Astrocyte of the cerebellum (primary cell): ENCODE data around the gene KCNAB1.
A peak's percentile ranks its signal among the peaks of the same experiment; 100 is the strongest.
"Not testable (repeated sequence)": the region's sequence is repeated elsewhere in the genome, so short reads cannot be mapped to it uniquely, and the experiment has no call there.

Experiments
- DNase-seq: peaks from one replicate; pipeline ENCODE4 v3.0.0-alpha.2; 2011; ENCODE audit warnings: low read depth
- H3K4me3 ChIP-seq: 2 replicates; pipeline ENCODE4 v1.5.1; 2011; ENCODE audit warnings: mild to moderate bottlenecking, low read depth, low read length, moderate library complexity
- in situ Hi-C: cut with HindIII; loops from 2 replicates; pipeline ENCODE4 v1.10.0; 2017; ENCODE audit warnings: low sequenced_read_pairs
- TF ChIP-seq, protein P1 (sequence below): IDR thresholded peaks from 2 replicates; pipeline ENCODE4 v1.5.1; 2012; ENCODE audit warnings: low read length, low read depth, moderate library complexity, mild to moderate bottlenecking; ENCODE audit errors: missing control alignments

The KCNAB1 gene

DNA sequence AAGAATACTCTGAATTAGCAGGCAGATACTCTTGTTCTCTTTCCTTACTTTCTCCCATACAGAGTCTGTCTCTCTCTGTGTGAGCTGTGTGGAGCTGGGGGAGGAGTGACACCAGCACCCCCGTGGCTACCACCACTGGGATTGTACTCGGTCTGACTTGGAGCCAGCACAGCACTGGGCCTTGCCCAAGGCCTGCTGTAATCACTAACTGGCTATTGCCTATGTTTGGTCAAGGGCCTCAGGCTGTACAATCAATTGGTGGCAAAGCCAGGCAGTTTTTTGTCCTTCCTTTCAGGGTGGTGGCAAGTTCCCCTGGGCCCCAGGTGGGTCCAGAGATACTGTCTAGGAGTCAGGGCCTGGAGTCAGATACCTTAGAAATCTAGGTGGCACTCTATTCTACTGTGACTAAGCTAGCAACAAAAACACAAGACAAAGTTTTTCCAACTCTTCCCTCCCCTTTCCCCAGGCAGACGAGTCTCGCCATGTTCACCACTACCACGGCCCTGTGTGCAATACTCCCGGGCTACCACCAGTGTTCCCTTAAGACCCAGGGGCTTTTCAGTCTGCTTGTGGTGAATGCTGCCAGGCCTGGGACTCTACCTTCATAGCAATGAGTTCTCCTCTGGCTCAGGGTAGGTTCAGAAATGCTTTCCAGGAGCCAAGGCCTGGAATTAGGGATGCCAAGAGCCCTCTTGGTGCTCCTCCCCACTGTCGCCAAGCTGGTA, 151.8 kb downstream of the KCNAB1 start:
- H3K4me3 ChIP-seq: no peak overlapping the region
- TF ChIP-seq, protein P1, sequence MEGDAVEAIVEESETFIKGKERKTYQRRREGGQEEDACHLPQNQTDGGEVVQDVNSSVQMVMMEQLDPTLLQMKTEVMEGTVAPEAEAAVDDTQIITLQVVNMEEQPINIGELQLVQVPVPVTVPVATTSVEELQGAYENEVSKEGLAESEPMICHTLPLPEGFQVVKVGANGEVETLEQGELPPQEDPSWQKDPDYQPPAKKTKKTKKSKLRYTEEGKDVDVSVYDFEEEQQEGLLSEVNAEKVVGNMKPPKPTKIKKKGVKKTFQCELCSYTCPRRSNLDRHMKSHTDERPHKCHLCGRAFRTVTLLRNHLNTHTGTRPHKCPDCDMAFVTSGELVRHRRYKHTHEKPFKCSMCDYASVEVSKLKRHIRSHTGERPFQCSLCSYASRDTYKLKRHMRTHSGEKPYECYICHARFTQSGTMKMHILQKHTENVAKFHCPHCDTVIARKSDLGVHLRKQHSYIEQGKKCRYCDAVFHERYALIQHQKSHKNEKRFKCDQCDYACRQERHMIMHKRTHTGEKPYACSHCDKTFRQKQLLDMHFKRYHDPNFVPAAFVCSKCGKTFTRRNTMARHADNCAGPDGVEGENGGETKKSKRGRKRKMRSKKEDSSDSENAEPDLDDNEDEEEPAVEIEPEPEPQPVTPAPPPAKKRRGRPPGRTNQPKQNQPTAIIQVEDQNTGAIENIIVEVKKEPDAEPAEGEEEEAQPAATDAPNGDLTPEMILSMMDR: no peak
- no peak for DNase-seq
- in situ Hi-C loops: no loop called here

DNA sequence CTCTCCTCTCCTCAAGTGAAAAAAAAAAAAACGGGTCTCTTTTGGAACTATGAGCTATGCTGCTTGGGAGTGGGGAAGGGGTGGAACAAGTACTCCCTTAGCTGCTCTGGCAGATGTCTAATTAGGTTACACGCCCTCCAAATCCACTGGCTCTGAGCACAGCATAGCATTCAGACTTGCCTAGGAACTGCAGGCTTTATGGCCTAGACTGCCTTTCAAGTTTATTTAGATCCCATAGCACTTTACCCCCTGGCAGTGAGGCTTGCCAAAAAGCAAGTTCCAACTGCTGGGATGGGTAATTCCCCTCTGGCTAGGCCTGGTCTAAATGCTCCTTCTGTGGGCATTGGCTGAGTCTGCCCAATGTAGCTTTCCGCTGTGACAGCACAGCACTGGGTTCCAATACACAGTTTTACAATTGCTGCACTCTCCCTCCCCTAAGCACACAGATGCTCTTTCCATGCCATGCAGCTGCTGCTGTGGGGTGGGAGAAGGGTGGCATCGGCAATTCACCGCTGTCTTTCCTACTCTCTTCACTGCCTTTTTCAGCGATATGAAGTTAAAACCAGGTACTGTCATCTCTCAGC, 152.8 kb downstream of the KCNAB1 start:
- in situ Hi-C loops: no loop called here

DNA sequence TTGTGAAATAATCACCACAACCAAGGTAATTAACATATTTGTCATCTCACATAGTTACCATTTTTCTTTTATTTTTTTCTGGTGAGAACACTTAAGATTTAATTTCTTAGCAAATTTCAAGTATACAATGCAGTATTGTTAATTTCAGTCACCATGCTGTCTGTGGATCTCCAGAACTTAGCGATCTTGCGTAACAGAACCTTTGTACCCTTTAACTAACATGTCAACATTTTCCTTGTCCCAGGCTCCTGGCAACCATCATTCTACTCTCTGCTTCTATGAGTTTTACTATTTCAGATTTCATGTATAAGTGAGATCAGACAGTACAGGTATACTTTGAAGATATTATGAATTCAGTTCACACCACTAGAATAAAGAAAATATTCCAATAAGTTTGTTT, 154.4 kb downstream of the KCNAB1 start:
- H3K4me3 ChIP-seq: no peak overlapping the region
- no peak for DNase-seq
- in situ Hi-C loops: no loop called here
- TF ChIP-seq, protein P1: no peak

More for the DNA sequence above, 152.8 kb downstream of the KCNAB1 start:
- no peak overlapping the region for H3K4me3 ChIP-seq
- DNase-seq: no peak
- TF ChIP-seq, protein P1: no peak

DNA sequence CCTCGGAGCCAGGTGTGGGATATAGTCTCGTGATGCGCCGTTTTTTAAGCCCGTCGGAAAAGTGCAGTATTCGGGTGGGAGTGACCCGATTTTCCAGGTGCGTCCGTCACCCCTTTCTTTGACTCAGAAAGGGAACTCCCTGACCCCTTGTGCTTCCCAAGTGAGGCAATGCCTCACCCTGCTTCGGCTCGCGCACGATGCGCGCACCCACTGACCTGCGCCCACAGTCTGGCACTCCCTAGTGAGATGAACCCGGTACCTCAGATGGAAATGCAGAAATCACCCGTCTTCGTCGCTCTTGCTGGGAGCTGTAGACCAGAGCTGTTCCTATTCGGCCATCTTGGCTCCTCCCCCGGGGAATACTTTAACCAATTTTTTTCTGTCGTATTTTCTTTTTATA, 164.3 kb downstream of the KCNAB1 start:
- DNase-seq, in situ Hi-C loops, H3K4me3 ChIP-seq: not testable (repeated sequence)

DNA sequence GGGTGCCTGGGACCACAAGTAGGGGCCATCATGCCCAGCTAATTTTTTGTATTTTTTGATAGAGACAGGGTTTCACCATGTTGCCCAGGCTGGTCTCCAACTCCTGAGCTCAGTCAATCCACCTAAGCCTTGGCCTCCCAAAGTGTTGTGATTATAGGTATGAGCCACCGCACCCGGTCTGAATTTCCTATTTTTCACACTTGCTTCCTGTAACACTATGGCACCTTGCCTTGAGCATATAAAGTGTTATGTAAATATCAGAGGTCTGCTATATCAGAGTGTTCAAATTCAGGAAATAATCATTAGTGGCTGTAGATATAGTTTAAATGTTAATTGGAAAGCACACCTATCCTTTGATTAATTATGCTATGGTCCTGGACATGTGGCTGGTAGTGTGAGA, 165.2 kb downstream of the KCNAB1 start:
- in situ Hi-C loops: no loop called here
- no peak overlapping the region for H3K4me3 ChIP-seq
- no peak for DNase-seq
- TF ChIP-seq, protein P1: no peak

DNA sequence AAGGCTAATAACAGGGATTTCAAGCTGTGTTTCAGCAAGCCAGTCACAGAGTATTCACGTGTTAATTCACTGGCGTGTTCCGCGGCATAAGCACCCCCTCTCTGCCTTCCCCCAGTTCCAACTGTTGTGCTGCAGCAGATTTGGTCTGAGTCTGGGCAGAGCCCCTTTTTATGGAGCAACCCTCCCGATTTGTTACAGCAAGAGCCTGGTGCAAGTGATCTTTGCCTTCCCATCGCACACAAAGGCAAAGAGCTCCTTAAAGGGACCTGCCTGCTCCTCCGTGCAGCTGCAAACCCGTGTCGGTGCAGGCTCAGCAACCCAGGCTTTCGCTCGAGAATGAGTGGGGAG, 170.5 kb downstream of the KCNAB1 start:
- TF ChIP-seq, protein P1: no peak
- peak overlapping the region; percentile 23 for H3K4me3 ChIP-seq
- in situ Hi-C loops: no loop called here
- DNase-seq: no peak
